C4-2B (cell line): ENCODE results near the gene TPRG1L.

ENCODE experiments used
- CTCF ChIP-seq: fragments of 450-650 bp; conservative IDR thresholded peaks from 2 replicates; pipeline ENCODE4 v1.5.1; 2017; ENCODE audit warnings: mild to moderate bottlenecking
- ZFX ChIP-seq: fragments of 450-650 bp; IDR thresholded peaks from 2 replicates; pipeline ENCODE4 v1.6.1; 2017

- TF ChIP-seq CTCF (no peak), ZFX (no peak)
Observed at GRCh38 chr1:3638027-3638426, 13.2 kb downstream of the TPRG1L start.
